GM12874 (cell line): ENCODE data around the gene CLEC2A.

Experiments
- CTCF ChIP-seq: IDR thresholded peaks from 2 replicates; pipeline ENCODE4 v1.5.1; 2011; ENCODE audit warnings: low read depth, mild to moderate bottlenecking, control low read depth, low read length, moderate library complexity; ENCODE audit not compliant: insufficient read depth

Gene CLEC2A

GRCh38 chr12:9926876-9927275, 5.3 kb downstream of the CLEC2A start:
- no peak for TF ChIP-seq CTCF

- no peak for TF ChIP-seq CTCF
Measured at GRCh38 chr12:9925705-9926393, 6.3 kb downstream of the CLEC2A start.

- TF ChIP-seq CTCF: no peak
Measured at GRCh38 chr12:9922429-9922828, 9.7 kb downstream of the CLEC2A start.

GRCh38 chr12:9920451-9920850, 11.7 kb downstream of the CLEC2A start:
- TF ChIP-seq CTCF: no peak

- TF ChIP-seq CTCF: no peak
Measured at GRCh38 chr12:9919443-9919842, 12.7 kb downstream of the CLEC2A start.

- TF ChIP-seq CTCF: no peak
Measured at GRCh38 chr12:9911708-9912107, 20.5 kb downstream of the CLEC2A start.

- TF ChIP-seq CTCF: no peak
Measured at GRCh38 chr12:9910716-9911421, 21.3 kb downstream of the CLEC2A start.
